GM19467 (cell line): ENCODE results near the gene KL.

Experiments
- ATAC-seq: cut with Tn5 transposase; IDR thresholded peaks from one replicate; pipeline ENCODE4 v1.9.1; 2021; ENCODE audit warnings: mild to moderate bottlenecking, moderate library complexity; ENCODE audit not compliant: unreplicated experiment

Gene KL

DNA sequence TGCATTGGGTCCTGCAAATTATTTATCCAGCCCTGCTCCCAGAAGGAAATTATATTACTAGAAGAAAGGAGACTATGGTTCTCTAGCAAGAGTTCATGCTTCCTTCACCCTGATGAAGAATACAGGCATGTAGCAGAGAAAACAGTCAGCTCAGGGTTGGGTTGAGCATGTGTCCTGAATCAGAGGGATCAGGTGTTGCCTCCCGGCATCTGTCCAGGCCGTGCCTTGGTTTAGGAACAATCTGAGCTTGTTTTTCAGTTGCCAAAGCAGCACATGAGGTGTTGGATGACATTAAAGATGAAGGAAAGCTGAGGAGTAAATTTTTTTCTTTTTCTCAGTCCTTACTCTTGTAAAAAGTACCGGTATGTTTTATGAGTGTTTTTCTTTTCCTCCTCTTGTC lies 62.0 kb downstream of the KL start:
- ATAC-seq: no peak

DNA sequence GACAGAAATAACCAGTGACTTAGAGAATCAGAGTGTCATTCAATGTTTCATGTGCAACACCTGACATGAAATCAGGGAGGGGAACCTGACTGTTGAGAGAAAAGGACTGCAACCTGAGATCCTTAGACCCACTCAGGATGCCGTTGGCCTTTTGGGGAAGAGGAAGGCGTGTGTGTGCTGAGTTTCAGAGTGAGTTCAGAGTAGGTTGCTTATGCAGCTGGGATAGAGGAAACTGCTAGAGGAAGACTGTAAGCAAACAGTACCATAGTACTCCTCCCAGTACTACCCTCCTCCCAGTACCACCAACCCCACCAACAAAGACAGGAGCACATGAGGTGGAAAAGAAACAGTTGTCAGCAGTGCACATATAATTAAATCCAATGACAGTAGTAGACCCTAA lies 63.7 kb downstream of the KL start:
- no peak for ATAC-seq

DNA sequence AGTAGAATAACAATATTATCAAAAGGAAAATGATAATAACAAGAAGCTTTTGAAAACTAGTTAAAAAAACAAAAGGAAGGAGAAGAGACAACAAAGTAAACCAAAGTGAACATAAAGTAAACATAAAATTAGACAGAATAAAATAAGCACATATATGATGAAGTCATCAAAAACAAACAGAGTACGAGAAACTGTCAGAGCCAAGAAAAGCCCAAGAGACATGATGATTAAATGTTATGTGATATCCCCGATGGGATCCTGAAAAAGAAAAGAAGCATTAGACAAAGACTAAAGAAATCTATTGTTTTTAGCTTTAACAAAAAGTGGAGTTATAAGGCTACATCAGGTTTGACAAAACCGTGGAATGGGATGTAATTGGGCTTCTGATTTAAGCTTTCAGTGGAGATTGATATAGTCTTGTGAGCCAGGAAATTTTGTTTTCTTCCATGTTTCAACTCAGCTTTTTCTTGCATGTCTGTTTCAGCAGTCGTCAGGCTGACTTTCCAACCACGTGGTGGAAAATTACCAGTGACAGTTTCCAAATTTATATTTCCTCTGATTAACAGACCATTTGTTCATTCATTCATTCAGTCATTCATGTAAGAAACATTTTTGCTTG lies 64.9 kb downstream of the KL start:
- ATAC-seq: no peak

DNA sequence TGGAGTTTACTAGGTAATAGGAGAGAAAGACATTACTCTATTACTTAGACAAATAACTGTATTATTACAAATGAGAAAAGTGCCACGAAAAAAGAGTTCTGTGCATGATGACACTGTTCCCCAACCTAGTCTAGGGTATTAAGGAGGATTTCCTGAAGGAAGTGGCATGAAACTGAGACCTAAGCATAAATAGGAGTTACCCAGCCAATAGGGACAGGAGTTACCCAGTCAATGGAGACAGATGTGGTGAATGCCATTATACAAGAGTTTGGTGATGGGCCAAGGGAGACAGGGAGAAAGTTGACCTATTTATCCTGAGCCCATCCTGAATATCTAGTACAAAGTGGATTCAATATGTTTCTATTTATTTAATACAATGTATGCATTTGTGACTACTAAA lies 65.4 kb downstream of the KL start:
- ATAC-seq: no peak

DNA sequence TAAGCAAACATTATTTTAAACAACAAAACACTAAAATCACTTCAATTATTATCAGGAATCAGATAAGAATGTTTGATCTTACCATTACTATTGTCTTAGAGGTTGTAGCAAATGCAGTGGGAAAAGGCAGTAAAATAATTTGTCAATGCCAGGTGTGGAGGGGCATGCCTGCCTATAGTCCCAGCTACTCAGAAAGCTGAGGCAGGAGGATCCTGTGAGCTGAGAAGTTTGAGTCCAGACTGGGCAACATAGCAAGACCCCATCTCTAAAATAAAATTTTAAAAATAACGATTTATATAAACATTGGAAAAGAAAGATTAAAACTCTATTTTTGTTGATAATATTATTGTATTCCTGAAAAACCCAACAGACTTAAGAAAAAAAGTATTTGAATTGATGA lies 66.8 kb downstream of the KL start:
- no peak for ATAC-seq

DNA sequence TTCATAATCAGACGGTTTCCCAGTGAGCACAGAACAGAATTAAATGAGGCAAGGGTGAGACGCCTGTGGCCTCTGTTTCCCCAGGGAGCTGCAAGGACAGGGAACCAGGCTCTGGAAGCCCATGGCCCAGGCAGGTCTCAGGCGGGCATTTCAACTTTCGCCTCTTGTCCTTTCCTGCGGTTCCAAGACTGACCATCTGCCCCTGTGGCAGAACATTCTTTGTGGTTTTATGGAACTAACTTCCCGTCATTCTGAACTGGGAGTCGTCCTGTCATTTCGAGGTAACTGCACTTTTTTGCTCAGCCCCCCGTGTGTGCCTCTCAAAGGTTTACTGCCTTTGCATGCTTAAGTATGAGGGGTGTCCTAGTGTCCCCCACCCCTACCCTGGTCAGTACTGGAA lies 70.9 kb downstream of the KL start:
- ATAC-seq: no peak

DNA sequence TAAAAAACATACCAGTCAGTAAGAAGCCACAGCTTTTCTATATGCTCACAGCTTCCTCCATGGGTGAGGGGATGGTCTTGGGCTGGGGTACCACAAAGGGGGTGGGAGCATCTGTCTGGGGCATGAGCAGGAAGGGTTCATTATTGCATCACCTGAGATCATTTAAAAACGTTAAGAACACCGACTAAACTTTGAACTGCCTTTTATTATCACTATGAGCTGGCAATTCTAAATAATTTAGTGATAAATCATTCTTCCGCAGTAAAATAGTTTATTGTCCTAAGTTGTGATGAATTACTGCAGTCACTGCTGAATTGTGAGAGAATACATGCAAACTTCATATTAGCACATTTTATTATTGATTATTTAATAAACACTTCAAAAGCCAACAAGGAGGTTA lies 71.6 kb downstream of the KL start:
- no peak for ATAC-seq

DNA sequence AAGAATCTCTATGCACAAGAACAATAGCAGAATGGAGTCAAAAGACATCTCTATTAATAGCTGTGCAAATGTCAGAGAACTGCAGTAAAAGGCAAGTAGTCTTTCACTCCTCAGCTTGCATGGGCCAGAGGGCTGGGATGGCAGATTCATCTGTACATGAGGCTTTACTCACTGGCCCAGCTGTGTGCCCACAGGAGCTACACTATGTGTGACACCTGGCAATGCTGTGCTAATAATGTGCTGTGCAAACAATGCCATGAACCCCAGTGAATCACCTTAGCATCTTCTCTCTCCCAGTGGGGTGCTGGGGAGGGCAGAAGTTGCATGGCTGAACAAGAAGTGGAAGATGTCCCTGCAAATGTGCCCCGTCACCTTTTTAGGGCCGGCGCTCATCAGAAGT lies 73.1 kb downstream of the KL start:
- no peak for ATAC-seq

DNA sequence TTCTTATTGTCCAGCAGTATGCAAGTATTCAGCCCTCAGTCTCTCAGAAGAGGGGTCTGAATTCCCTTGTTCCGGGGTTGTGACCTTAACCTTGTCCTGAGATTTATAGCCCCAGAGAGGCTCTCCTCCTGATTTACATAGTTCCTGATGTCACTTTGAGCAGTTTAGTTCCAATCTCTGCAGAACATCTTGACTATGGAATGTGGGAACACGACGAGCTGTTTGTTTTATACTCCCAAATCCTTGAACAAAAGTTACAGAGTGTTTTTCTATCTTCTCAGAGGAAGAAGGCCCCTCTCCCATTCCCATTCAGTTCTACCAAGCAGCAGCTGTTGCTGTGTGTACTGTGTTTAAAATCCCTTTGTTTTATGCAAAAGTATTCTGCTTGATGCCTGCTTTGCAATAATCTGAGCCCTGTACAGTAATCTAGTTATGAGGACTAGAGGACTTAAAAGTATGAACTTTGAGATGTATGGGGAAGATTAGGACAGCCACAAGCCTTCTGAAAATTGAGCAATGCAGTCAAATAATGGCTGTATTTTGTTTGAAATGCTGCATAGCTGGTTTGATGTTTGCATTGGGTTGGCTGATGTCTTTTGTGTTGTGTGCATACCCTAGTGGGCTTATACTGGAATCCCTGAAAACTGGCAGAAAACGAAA lies 74.7 kb downstream of the KL start:
- no peak for ATAC-seq

DNA sequence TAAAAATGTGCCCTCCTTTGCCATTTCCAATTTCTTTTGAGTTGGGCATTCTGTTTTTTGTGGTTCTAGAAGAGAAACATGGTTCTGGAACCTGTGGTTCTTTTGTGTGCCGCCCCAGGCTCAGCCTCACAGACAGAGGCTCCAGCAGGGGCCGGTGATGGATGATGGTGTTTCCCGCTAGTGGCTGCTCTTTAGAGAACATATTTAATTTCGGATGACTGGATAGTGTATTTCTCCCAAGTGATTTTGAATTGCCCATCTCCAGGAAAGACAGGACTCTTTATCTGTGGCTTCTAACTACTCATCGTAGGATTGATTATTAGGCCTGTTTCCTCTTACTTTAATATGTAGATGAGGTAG lies 75.2 kb downstream of the KL start:
- ATAC-seq: no peak

DNA sequence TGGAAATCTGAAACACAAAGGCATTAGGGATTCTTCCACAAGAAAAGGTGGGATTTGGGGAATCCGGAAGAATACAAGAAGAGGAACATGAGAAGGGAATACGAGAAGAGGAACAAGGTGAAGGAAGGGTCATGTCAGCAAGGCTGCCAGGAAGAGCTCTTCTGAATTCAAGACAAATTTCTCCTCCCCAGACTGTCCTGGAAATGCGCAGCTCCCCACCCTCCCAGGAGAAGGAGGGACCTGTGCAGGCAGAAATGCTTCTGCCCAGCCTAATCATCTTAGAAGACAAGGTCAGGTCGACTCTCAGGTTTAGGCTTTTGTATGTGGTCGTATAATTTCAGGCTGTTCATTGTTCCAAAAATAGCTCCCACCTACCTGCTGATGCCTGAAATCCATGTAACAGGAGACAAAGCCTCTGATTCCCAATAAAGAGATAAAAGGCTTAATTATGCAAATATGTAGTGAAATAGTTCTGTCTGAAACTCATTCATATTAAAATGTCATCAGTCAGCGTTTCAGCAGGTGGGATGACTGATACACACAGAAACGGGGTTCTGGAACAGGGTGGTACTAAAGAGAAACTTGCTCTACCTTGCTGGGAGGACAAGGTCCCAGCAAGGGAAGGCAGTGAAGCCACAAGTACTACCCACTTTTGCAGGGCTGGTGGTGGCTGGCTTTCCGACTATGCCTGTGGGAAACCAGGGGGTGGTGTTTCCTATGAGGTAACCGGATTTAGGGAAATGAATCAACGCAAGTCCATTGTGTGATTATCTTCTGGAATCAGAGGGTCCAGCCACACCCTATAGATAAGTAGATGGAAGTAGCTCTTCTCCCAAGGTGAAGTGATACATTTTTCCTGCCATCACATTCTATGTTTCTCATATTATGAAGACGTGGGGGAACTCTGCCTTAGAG lies 76.1 kb downstream of the KL start:
- no peak for ATAC-seq

DNA sequence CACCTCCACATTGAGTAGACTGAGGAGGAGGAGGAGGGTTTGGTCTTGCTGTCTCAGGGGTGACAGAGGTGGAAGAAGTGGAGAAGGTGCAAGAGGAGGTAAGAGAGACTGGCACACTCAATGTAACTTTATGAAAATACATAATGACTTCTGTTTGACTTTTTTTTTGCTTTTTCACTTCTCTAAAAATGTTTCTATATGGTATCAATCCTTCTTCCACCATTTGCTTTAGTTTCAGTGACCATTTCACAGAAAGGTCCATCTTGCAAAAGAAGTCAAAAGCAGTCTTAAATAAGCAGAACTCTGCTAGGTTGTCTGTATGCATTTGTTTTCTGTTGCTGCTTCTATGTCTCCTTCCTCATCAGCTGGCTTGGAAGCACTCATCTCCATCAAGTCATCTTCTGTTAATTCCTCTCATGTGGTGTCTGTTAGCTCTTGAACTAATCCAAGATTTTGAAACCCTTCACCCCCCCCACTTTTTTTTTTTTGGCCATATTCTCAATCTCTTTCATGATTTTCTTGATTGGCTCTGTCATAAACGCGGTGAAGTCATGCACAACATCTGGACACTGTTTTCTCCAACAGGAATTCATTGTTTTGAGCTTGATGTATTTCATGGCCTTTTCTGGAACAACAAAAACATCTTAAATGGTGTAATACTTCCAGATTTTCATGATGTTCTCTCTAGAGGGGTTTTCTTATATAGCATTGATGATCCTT lies 80.8 kb downstream of the KL start:
- no peak for ATAC-seq

DNA sequence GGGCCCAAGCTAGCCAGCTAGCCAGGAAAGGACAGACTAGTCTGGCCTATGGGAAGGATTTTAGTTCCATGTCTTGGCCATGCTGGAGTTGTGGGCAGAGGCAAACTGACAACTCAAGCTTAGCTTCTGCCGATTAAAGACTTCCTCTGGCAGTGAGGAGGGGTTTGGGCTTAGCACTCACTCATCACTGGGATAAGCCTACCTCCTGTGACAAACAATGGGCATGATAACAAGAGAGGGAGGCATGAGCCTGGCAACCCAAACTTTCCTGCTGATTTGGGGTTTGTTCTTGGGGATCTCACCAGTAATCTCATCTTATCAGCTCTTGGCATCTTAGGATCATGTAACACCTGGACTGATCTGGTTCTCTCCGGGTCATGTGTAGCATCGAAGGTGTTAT lies 83.6 kb downstream of the KL start:
- ATAC-seq: no peak

DNA sequence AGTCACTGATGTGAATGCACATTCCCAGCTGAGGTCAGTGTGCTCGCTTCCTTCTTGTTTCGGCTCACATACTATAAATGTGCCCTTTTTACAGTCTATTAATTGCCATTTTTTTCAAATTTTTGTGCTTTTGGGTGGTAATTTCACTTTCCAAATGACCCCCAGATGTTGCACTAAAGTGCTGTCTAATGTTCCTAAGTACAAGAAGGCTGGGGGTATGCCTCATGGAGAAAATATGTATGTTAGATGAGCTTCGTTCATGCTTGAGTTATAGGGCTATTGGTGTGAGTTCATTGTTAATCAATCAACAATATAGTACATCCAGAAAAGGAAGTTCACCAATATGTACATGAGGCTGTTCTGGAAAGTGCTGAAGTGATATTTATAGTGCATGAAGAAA lies 84.7 kb downstream of the KL start:
- no peak for ATAC-seq

DNA sequence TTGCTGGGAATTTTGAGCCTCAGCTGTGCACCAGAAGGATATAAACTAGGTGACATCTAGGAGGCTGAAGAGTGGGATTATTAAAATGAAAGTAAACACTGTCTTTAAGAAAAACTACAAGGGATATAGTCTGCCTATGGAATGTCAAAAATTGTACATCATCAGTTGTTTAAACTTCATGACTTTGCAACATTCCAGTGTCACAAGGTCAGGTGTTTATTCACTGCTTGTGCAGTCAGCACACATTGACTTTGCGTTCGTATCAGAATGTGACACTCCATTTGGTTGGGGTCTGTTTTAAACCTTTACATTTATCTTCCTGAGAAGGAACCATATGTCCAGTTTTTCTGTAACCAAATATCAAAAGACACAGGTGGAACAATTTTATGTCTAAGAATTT lies 85.6 kb downstream of the KL start:
- ATAC-seq: no peak

DNA sequence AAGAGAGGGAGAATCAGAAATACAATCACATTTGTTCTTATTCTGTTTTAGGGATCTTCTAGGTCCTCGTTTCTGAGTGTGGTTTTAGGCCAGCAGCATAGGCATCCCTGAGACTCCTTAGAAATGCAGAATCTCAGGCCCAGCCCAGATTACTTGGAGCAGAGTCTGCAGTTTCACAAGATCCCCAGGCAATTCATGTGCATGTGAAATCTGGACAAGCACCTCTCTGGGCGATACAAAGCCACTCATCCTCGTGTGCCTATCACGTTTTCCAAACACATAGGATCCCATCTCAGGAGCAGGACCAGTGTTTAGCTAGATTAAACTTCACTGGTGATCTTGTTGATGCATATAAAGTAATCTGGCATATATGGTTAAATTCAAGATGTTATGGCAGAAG lies 87.2 kb downstream of the KL start:
- ATAC-seq: no peak

DNA sequence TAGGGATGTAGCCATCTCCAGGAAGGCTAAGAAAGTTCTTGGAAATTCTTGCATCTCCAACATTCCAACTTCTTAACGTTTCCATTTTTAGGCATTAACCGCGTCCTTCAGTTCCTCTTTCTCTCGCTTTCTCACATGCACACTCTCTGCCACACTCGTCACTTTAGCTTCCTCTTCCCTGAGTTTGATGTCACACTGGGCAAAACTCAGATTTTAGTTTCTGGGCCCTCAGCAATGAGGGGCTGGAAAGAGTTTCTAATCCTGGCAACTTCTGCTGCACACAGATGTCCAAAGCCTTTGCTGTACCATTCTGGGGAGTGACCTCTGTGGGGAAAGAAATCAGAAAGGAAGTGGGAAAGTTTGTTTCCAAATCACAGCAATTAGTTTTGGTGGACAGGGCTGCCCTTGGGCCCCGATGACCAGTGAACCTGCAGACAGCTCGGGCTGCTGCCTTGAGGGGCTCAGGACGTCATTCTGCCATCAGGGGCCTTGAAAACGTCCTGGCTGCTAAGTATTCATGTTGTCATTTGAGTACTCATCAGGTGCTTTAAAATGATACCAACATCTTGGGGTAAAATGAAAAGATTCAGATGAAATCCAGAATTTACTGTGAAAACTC lies 89.3 kb downstream of the KL start:
- no peak for ATAC-seq

DNA sequence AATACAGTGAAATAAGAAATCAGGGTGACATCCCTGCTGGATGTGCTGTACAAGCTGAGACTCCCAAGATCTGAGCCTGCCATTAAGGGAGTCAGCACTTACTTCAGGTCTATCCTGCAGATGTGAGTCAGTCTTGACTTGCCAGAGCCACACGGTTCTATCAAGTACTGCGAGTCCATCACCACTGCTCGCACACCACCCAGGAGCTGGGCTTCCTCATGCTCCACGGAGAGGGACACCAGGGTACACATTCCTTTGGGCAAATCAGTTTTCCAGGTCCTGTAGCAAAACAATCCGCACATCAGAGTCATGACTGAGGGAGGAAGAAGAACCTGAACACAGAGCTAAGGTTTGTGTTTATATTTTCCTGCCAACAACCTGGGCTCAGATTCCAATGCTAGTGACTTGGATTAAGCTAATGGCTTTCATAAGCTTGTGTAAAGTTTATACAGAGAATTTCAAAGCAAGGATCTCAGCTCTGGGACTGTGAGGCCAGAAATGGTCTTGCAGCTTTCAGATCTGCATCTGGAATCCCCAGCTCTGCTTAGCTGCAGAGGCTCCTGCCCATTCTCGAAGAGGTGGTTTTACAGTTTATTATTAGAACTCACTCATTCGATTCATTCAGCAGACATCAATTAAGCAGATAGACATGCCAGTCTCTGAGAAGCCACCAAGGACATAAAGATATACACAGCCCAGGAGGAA lies 90.6 kb downstream of the KL start:
- no peak for ATAC-seq

DNA sequence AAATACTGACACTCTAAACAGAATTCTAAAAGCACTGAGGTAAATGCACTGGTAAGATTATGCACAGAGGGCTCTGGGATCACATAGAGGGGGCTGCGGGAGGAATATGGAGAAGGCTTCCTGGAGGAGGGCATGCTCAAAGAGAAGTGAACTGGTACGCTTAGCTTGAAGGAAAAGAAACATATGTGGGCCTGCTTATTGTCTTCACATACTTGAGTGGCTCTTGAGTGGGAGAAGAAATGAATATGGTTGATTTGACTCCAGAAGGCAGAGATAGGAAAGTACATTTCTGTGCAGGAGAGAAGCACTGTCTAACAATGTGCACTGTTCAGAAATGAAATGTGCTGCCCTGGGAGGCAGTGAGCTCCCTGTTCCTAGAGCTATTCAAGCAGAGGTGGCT lies 91.1 kb downstream of the KL start:
- ATAC-seq: no peak

DNA sequence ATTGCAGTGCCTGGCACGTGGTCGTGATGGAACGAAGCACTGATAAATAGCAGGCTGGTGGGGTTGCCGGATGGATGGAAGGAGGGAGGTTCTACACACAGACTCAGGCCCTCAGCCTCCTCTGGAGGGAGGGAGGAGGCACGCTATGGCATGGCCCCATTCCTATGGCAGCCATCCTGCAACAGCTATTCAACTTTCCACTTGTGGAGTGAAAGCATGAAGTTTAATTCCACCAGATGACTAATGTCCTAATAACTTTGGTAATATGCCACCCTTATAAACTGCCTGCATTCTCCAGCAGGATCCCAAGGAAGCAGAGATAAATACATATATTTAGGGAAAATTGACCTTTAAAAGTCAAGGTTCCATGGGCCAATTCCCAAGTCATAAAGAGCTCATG lies 92.4 kb downstream of the KL start:
- no peak for ATAC-seq
